Right atrium auricular region (tissue), 2 donors: ENCODE data around the gene XCL1. TPM values are rescaled to one million over a fixed set of nuclear protein-coding genes. Genes with fewer than 3 reads are reported as not detected.

Experiments used
- DNase-seq: peaks from one replicate; pipeline ENCODE4 v3.0.0-alpha.2; 2019; ENCODE audit warnings: low spot score
- H3K27ac ChIP-seq, 2 donors: fragments of 200-600 bp; sonication (generic); 1 replicate in 1 of 2; 2 replicates in 1 of 2; pipeline ENCODE4 v1.5.1; 2016 to 2019
- H3K27me3 ChIP-seq, 2 donors: fragments of 200-600 bp; sonication (generic); one replicate each; pipeline versions ENCODE4 v1.5.1 to v1.6.0; 2017 to 2019
- H3K36me3 ChIP-seq: fragments of 200-600 bp; sonication (generic); one replicate; pipeline ENCODE4 v1.5.1; 2016
- H3K4me1 ChIP-seq, 2 donors: fragments of 200-600 bp; sonication (generic); one replicate each; pipeline versions ENCODE4 v1.5.1 to v1.6.0; 2017 to 2019
- H3K4me3 ChIP-seq, 2 donors: fragments of 200-600 bp; sonication (generic); 1 replicate in 1 of 2; 2 replicates in 1 of 2; pipeline ENCODE4 v1.5.1; 2017 to 2019; ENCODE audit warnings: mild to moderate bottlenecking in 1 of 2, moderate library complexity in 1 of 2
- H3K9me3 ChIP-seq, 2 donors: fragments of 200-600 bp; sonication (generic); one replicate each; pipeline ENCODE4 v1.5.1; 2019
- CTCF ChIP-seq, 2 donors: fragments of 200-600 bp; sonication (generic); IDR thresholded peaks; one replicate each; pipeline ENCODE4 v1.5.1; 2019; ENCODE audit warnings: antibody characterized with exemption in 2 of 2
- total RNA-seq, 2 donors: library from RNA; depleted of rRNA; stranded (reverse); fragments of >200 nt; gene quantifications; one replicate each; pipeline ENCODE4 v1.1.0, GENCODE V29; 2016

XCL1 gene
- total RNA-seq, 2 donors from 2014 or later, result 0.39 TPM; not detected in 1

DNA sequence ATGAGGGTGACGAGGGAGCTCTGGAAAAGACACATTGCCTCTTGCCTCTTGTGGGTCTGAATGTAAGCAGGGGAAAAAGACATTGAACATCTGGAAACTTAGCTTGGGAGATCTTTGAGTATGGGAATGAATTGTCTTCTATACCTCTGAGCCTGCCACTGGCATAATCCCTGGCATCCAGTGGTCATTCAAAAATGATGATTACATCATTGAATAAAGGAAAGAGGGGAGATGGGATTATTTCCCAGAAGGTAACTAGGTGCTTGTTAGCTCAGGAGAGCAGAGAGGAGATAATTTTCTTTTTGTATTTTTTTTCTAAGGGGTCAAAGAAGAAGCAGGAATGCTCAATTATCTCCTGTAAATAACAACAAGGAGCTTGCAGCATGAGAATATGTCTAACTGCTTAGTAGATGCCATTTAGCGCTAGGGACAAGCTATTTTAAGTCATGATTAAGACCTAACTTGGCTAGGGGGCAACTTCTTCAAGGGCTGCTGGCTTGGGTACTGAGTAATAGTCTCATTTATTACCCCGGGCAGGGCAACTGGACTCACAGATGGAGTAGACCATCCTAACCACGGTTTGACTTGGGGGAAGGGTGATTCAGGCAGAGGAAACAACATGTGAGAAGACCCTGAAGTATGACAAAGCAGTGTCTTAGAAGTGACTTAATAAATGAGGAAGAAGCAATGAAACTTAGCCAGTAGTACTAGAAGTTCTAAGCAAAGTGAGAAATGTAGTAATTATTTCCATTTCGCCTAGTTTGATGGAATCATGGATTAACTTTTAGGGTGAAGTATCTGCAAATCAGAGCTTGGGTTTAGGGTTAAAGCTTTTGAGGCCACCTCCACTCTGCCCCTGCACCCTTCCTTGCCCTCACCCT is 21.6 kb upstream of the XCL1 start:
- Histone ChIP-seq H3K4me3 (no peak overlapping the region), H3K36me3 (no peaks in the 10 kb centered on the region), H3K4me1 (no peaks in the 10 kb centered on the region), H3K27ac (no peak overlapping the region), H3K9me3 (no peaks in the 10 kb centered on the region), H3K27me3 (no peaks in the 10 kb centered on the region)
- TF ChIP-seq CTCF (IDR thresholded peaks at IDR 0.05), result no peak
- no peak for DNase-seq

GRCh38 chr1:168555508-168556046 is 20.8 kb upstream of the XCL1 start:
- H3K9me3 ChIP-seq, result no peaks in the 10 kb centered on the region
- no peak for TF ChIP-seq CTCF (IDR thresholded peaks at IDR 0.05)
- H3K4me1 ChIP-seq, result no peaks in the 10 kb centered on the region
- H3K36me3 ChIP-seq, result no peaks in the 10 kb centered on the region
- DNase-seq, result no peak
- H3K27me3 ChIP-seq, result no peaks in the 10 kb centered on the region
- H3K4me3 ChIP-seq, result no peak overlapping the region
- no peak overlapping the region for H3K27ac ChIP-seq

- Histone ChIP-seq H3K36me3 (no peaks in the 10 kb centered on the region), H3K27ac (no peak overlapping the region), H3K9me3 (no peaks in the 10 kb centered on the region), H3K27me3 (no peaks in the 10 kb centered on the region), H3K4me1 (no peaks in the 10 kb centered on the region), H3K4me3 (no peak overlapping the region)
- DNase-seq, result no peak
- TF ChIP-seq CTCF (IDR thresholded peaks at IDR 0.05), result no peak
Observed at GRCh38 chr1:168556647-168557046, 19.8 kb upstream of the XCL1 start.

- no peaks in the 10 kb centered on the region for H3K36me3 ChIP-seq
- no peaks in the 10 kb centered on the region for H3K4me1 ChIP-seq
Observed at GRCh38 chr1:168560370-168560769, 16.0 kb upstream of the XCL1 start.

DNA sequence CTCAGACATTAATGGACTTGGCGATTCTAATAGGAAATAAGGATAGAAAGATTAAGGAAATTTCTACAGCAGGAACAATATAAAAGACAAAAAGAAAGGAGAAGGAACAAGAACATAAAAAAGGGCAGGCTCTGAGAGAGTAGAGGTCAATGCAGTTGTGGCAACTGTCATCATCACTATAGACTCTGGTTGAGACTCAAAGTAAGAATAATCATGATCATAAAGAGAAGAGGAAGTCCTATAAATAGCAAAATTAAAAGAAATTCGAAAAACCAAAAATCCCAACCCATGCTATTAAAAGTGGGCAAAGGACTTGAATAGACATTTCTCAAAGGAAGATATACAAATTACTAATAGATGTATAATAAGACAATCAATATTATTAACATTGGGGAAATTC is 14.4 kb upstream of the XCL1 start:
- Histone ChIP-seq H3K36me3 (no peaks in the 10 kb centered on the region), H3K4me1 (no peaks in the 10 kb centered on the region), H3K9me3 (no peaks in the 10 kb centered on the region), H3K4me3 (no peak overlapping the region), H3K27ac (no peak overlapping the region), H3K27me3 (no peaks in the 10 kb centered on the region)
- TF ChIP-seq CTCF (IDR thresholded peaks at IDR 0.05), result no peak
- no peak for DNase-seq

More at GRCh38 chr1:168560370-168560769, 16.0 kb upstream of the XCL1 start:
- TF ChIP-seq CTCF (IDR thresholded peaks at IDR 0.05), result no peak
- no peaks in the 10 kb centered on the region for H3K9me3 ChIP-seq
- no peak overlapping the region for H3K27ac ChIP-seq
- no peaks in the 10 kb centered on the region for H3K27me3 ChIP-seq
- no peak for DNase-seq
- no peak overlapping the region for H3K4me3 ChIP-seq
